Peyer's patch (tissue), 4 donors: ENCODE measurements around the gene ZNF101. TPM values are rescaled to one million over a fixed set of nuclear protein-coding genes. Genes with fewer than 3 reads are reported as not detected.
"Not testable (repeated sequence)": the region's sequence is repeated elsewhere in the genome, so short reads cannot be mapped to it uniquely, and the experiment has no call there.

ENCODE experiments used
- DNase-seq, 3 donors: peaks; one replicate each; pipeline ENCODE4 v3.0.0-alpha.2; 2017 to 2019
- H3K27ac ChIP-seq, 4 donors: fragments of 200-600 bp; sonication (generic); one replicate each; pipeline ENCODE4 v1.5.1; 2016 to 2019
- H3K27me3 ChIP-seq, 2 donors: fragments of 200-600 bp; sonication (generic); one replicate each; pipeline ENCODE4 v1.5.1; 2019
- H3K36me3 ChIP-seq, 3 donors: fragments of 200-600 bp; sonication (generic); one replicate each; pipeline ENCODE4 v1.5.1; 2016 to 2019
- H3K4me1 ChIP-seq, 4 donors: fragments of 200-600 bp; sonication (generic); one replicate each; pipeline ENCODE4 v1.5.1; 2016 to 2019
- H3K4me3 ChIP-seq, 4 donors: fragments of 200-600 bp; sonication (generic); 1 replicate in 3 of 4; 2 replicates in 1 of 4; pipeline ENCODE4 v1.5.1; 2016 to 2019; ENCODE audit warnings: mild to moderate bottlenecking in 1 of 4
- H3K9me3 ChIP-seq, 4 donors: fragments of 200-600 bp; sonication (generic); one replicate each; pipeline ENCODE4 v1.5.1; 2016 to 2019; ENCODE audit warnings: mild to moderate bottlenecking in 1 of 4
- POLR2A ChIP-seq, 2 donors: fragments of 450-650 bp; IDR thresholded peaks; one replicate each; pipeline ENCODE4 v1.5.1; 2017; ENCODE audit warnings: antibody characterized with exemption in 2 of 2, mild to moderate bottlenecking in 2 of 2, moderate library complexity in 2 of 2
- total RNA-seq, 4 donors: library from RNA; depleted of rRNA; stranded (reverse); fragments of >200 nt; gene quantifications; one replicate each; pipeline ENCODE4 v1.1.0, GENCODE V29; 2016
- TF ChIP-seq, protein P1 (sequence below), 6 experiments: fragments of 450-650 bp in 4 of 6; fragments of 200-600 bp in 2 of 6; sonication (generic) in 1 of 6; IDR thresholded peaks; one replicate each; pipeline ENCODE4 v1.5.1; 2017 to 2019; ENCODE audit warnings: antibody characterized with exemption in 6 of 6, mild to moderate bottlenecking in 3 of 6, moderate library complexity in 1 of 6

The ZNF101 gene
- total RNA-seq, 4 donors from 2014 or later = 10.1 to 52.8 (median 15.8) TPM

DNA sequence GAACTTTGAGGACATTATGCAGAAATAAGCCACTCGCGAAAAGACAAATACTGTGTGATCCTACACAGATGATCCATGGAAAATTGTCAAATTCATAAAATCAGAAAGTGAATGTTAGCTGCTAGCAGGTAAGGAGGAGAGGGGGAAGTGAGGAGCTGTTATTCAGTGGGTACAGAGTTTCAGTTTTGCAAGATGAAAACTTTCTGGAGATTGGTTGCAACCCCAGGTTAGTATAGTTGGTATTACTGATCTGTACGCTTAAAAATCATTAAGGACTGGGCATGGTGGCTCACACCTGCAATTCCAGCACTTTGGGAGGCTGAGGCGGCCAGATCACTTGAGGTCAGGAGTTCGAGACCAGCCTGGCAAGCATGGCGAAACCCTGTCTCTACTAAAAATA is 17.9 kb downstream of the ZNF101 start:
- Histone ChIP-seq H3K4me3 (no peak overlapping the region), H3K27me3 (no peaks in the 10 kb centered on the region), H3K9me3 (peaks cover 0 to 21% (median 4%) of the 10 kb centered on the region in 4 donors), H3K4me1 (no peaks in the 10 kb centered on the region), H3K36me3 (no peaks in the 10 kb centered on the region), H3K27ac (no peak overlapping the region)
- DNase-seq = no peak
- TF ChIP-seq, protein P1, sequence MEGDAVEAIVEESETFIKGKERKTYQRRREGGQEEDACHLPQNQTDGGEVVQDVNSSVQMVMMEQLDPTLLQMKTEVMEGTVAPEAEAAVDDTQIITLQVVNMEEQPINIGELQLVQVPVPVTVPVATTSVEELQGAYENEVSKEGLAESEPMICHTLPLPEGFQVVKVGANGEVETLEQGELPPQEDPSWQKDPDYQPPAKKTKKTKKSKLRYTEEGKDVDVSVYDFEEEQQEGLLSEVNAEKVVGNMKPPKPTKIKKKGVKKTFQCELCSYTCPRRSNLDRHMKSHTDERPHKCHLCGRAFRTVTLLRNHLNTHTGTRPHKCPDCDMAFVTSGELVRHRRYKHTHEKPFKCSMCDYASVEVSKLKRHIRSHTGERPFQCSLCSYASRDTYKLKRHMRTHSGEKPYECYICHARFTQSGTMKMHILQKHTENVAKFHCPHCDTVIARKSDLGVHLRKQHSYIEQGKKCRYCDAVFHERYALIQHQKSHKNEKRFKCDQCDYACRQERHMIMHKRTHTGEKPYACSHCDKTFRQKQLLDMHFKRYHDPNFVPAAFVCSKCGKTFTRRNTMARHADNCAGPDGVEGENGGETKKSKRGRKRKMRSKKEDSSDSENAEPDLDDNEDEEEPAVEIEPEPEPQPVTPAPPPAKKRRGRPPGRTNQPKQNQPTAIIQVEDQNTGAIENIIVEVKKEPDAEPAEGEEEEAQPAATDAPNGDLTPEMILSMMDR (IDR thresholded peaks at IDR 0.05) = no peak
- TF ChIP-seq POLR2A (IDR thresholded peaks at IDR 0.05) = no peak

DNA sequence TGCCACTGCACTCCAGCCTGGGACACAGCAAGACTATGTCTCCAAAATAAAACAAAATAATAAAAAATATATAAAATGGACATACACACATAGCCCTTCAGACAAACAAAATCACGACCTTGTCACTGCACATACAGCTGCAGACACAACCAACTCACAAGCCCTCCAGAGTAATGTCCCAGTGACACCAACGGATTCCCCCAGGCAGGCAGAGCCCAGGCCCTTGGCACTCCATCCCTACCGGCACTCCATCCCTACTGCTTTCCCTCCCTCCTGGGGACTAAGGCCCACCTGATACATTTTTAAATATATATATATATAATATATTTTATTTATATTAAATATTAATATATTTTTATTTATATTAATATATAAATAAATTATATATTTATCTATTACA is 18.5 kb downstream of the ZNF101 start:
- TF ChIP-seq, protein P1 (IDR thresholded peaks at IDR 0.05) = no peak
- TF ChIP-seq POLR2A (IDR thresholded peaks at IDR 0.05) = no peak
- no peaks in the 10 kb centered on the region for H3K27me3 ChIP-seq
- H3K36me3 ChIP-seq = no peaks in the 10 kb centered on the region
- H3K27ac ChIP-seq = no peak overlapping the region
- no peaks in the 10 kb centered on the region for H3K4me1 ChIP-seq
- peaks cover 0 to 21% (median 4%) of the 10 kb centered on the region in 4 donors for H3K9me3 ChIP-seq
- H3K4me3 ChIP-seq = no peak overlapping the region
- DNase-seq = peak in 1 of 3 donors; percentile 14

DNA sequence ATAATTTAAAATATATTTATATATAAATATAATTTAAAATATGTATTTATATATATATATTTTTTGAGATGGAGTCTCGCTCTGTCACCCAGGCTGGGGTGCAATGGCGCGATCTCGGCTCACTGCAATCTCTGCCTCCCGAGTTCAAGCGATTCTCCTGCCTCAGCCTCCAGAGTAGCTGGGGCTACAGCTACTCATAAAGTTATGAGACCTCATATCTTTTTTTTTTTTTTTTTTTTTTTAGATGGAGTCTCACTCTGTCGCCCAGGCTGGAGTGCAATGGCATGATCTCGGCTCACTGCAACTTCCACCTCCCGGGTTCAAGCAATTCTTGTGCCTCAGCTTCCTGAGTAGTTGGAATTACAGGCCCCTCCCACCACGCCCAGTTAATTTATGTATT is 20.4 kb downstream of the ZNF101 start:
- not testable (repeated sequence) for H3K4me3 ChIP-seq, H3K27ac ChIP-seq, H3K36me3 ChIP-seq, H3K27me3 ChIP-seq, DNase-seq, H3K4me1 ChIP-seq
- peaks cover 0 to 13% (median 2%) of the 10 kb centered on the region in 4 donors for H3K9me3 ChIP-seq

DNA sequence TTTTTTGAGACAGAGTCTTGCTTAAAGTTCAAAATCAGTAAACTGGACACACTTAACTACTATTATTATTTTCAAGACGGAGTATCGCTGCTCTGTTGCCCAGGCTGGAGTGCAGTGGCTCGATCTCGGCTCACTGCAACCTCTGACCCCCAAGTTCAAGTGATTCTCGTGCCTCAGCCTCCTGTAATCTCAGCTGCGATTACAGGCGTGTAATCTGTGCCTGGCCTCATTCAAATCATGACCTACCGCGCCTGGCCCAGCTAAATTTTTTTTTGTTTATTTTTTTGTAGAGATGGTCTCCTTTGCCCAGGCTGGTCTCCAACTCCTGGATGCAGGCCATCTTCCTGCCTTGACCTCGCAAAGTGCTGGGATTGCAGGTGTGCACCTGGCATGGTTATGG is 23.0 kb downstream of the ZNF101 start:
- peaks cover 0 to 3% (median 0%) of the 10 kb centered on the region in 4 donors for H3K9me3 ChIP-seq
- no peak overlapping the region for H3K4me3 ChIP-seq
- no peak for TF ChIP-seq POLR2A (IDR thresholded peaks at IDR 0.05)
- TF ChIP-seq, protein P1 (IDR thresholded peaks at IDR 0.05) = no peak
- DNase-seq = no peak
- H3K4me1 ChIP-seq = no peaks in the 10 kb centered on the region
- no peaks in the 10 kb centered on the region for H3K27me3 ChIP-seq
- H3K27ac ChIP-seq = no peak overlapping the region
- H3K36me3 ChIP-seq = no peaks in the 10 kb centered on the region

DNA sequence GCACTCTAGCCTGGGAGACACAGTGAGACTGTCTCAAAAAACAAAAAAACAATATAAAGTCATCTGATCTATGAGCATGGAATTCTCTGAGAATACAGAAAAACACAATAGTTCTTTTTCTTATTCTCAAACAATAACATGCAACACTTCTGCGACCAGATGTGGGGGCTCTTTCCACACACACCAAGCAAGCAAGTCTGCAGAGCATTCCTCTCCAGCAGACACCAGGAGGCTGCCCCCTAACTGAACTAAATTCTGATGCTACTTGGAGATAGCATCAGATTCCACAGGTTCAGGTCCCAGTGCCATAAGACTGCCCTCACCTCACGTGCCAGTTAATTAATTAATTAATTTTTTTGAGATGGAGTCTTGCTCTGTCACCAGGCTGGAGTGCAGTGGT is 27.7 kb downstream of the ZNF101 start:
- no peak overlapping the region for H3K4me3 ChIP-seq
- no peaks in the 10 kb centered on the region for H3K27me3 ChIP-seq
- H3K4me1 ChIP-seq = no peaks in the 10 kb centered on the region
- DNase-seq = no peak
- no peak overlapping the region for H3K27ac ChIP-seq
- H3K9me3 ChIP-seq = peaks cover 0 to 11% (median 0%) of the 10 kb centered on the region in 4 donors
- H3K36me3 ChIP-seq = no peaks in the 10 kb centered on the region
- TF ChIP-seq POLR2A (IDR thresholded peaks at IDR 0.05) = no peak
- TF ChIP-seq, protein P1 (IDR thresholded peaks at IDR 0.05) = no peak

DNA sequence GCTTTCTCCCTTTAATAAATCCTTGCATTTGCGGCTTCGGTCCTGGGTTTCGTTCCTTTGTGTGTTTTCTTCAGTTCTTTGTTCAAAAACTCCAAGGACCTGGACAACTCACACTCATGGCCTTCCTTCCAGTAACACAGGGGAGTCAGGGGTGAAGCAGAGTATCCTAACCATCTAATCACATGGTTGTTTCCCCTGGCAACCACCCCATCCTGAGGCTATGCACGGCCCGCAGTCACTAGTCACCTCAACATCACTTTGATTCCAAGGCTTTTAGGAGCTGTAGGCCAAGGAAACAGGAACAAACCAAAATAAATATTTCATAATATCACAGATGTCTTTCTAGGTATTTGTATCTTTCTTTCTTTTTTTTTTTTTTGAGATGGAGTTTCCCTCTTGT is 28.9 kb downstream of the ZNF101 start:
- Histone ChIP-seq H3K4me1 (no peaks in the 10 kb centered on the region), H3K27ac (no peak overlapping the region), H3K36me3 (no peaks in the 10 kb centered on the region), H3K27me3 (no peaks in the 10 kb centered on the region), H3K9me3 (peaks cover 0 to 17% (median 0%) of the 10 kb centered on the region in 4 donors), H3K4me3 (no peak overlapping the region)
- TF ChIP-seq POLR2A (IDR thresholded peaks at IDR 0.05) = no peak
- TF ChIP-seq, protein P1 (IDR thresholded peaks at IDR 0.05) = no peak
- no peak for DNase-seq

DNA sequence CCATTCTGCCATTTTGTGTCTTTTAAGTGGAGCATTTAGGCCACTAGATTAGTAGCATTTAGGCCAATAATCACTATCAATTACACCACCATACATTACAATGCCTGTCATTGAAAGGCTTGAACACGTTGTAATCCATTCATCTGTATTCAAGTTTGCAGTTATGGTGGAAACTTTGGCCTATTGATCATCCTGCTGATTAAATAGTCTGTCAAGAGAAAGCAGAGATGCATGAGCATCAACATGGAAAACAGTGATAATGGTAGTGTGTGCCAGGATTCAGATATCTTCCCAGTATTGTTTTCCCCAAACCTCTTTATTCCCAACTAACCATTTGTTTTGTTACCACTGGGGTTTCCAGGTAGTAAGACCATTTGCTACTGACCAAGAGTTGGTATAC is 31.9 kb downstream of the ZNF101 start:
- not testable (repeated sequence) for H3K4me1 ChIP-seq, H3K36me3 ChIP-seq, H3K27me3 ChIP-seq, H3K27ac ChIP-seq, DNase-seq, H3K4me3 ChIP-seq
- H3K9me3 ChIP-seq = peaks cover 0 to 42% (median 0%) of the 10 kb centered on the region in 4 donors
